ENCODE data around the gene TTC13. TPM values are rescaled to one million over a fixed set of nuclear protein-coding genes. Genes with fewer than 3 reads are reported as not detected.

Gene TTC13
- total RNA-seq, 1 experiment from 2014 or later = 12.3 TPM

DNA sequence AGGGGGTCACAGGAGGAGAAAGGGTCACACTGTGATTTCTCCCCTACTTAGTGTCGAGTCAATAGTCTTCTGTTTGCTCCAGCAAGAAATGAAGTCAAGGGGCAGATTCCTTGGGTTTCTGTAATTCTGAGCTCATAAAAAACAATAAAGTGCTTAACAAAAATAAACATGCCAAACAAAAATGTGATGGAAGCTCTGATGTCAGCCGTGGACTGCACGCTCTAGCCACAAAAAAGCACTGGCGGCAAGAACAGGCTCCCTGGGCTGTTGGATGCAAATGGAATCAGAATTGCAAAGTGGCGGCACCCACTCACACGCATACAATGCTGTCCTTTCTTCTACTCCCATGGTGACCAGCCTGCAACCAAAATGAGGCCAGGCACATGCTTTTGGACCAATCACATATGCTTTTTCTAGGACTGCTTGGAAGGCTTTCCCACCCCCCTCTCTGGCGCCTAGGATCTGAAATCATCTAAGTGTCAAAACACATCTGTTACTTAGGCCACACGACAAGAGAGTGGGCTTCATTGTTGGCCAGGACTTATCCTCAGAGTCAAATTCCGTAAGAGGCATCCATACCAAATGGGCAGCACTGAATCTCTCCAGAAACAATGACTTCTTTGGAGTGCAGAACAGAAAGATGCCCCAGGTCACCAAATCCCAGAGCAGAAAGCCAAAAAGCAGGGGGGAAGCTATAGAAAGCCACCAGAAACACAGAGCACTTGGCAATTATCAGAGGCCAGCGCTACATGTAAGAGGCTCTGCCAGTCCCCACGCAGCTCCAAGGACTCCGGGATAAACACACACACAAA is 119.5 kb downstream of the TTC13 start:
- RAD21 ChIA-PET (ENCODE audit: low non-redundant PET in 1 of 2, low total read pairs in 2 of 2, uncharacterized antibody in 2 of 2, unreplicated experiment in 2 of 2) = no interaction called here
- POLR2A ChIA-PET = no interaction called here
- CTCF ChIA-PET = interaction anchor here (1.3 kb wide), 1 partner anchor 11 kb away, joined by 3 read pairs; no protein-coding TSS in a partner anchor
- Histone ChIP-seq H4K20me1 (ENCODE audit: insufficient read depth) (no peaks in the 10 kb centered on the region), H3K27me3 (ENCODE audit: insufficient read depth, low read length) (no peaks in the 10 kb centered on the region), H3K36me3 (ENCODE audit: control insufficient read depth in 1 of 2, insufficient read depth in 2 of 2, low read length in 2 of 2) (no peaks in the 10 kb centered on the region), H3K4me2 (ENCODE audit: low read length) (no peak overlapping the region), H3K9me3 (ENCODE audit: control insufficient read depth in 1 of 2, insufficient read depth in 1 of 2, low read depth in 1 of 2, low read length in 2 of 2) (no peaks in the 10 kb centered on the region), H3K9me2 (ENCODE audit: insufficient read depth) (no peaks in the 10 kb centered on the region), H3K27ac (ENCODE audit: low read depth, low read length) (no peak overlapping the region), H3K79me2 (ENCODE audit: insufficient read depth, low read length) (peaks cover 61% of the 10 kb centered on the region), H3K4me1 (ENCODE audit: control insufficient read depth in 1 of 2, insufficient read depth in 2 of 2, low read length in 2 of 2) (peaks cover 14 to 20% of the 10 kb centered on the region in 2 experiments), H3K4me3 (replicated peaks in 1 of 2; ENCODE audit: low read depth in 1 of 2, low read length in 2 of 2) (no peak overlapping the region), H3K9ac (ENCODE audit: low read length) (no peak overlapping the region), H2AFZ (ENCODE audit: low read depth, low read length, poor library complexity, severe bottlenecking) (no peak overlapping the region)
- intact Hi-C loops (cut with micrococcal nuclease) = no loop called here
- ATAC-seq (no peak), DNase-seq (ENCODE audit: low read depth, low spot score) (no peak)
- TF ChIP-seq ZNF274 (IDR thresholded peaks at IDR 0.05; ENCODE audit: low read depth, low read length) = no peak
- TF ChIP-seq ELF1 (IDR thresholded peaks at IDR 0.05; ENCODE audit: borderline replicate concordance, low read depth) = no peak
- TF ChIP-seq POLR2AphosphoS5 (IDR thresholded peaks at IDR 0.05; ENCODE audit: low read depth, low read length) = no peak
- TF ChIP-seq RAD21 (IDR thresholded peaks at IDR 0.05; ENCODE audit: low read depth) = no peak
- TF ChIP-seq FOSL1 (IDR thresholded peaks at IDR 0.05; ENCODE audit: low read depth) = no peak
- no peak for TF ChIP-seq ZFX (IDR thresholded peaks at IDR 0.05)
- TF ChIP-seq, protein P1, sequence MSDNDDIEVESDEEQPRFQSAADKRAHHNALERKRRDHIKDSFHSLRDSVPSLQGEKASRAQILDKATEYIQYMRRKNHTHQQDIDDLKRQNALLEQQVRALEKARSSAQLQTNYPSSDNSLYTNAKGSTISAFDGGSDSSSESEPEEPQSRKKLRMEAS (IDR thresholded peaks at IDR 0.05) = no peak
- BruUV-seq (replicated peaks) = no TSS peak

DNA sequence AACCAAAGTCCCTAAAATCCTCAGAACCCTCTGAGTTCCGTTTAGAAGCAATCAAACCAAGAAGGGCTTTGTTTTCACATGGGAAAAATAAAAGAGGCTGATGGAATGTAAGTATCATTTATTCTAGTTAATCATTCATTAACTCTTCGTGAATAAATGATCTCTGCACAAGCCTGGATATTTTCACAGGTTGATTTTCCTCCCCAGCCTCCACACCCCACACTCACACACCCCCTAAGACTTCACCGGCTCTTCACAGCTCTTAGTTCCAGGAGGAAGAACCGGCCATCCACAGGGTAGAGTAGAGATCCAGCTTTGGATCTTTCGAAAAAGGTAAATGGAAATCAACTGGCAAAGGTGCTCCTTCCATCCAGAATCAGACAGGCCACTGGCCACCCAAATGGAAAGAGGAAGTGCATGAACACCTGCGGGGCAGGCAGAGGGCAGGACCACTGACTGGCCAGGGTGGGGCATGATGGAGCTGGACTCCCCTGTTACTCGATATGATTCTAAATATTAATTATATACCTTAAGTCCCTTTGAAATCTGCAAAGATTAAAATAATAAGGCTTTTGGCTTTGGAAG is 120.3 kb downstream of the TTC13 start:
- ChIA-PET RAD21 (ENCODE audit: low non-redundant PET in 1 of 2, low total read pairs in 2 of 2, uncharacterized antibody in 2 of 2, unreplicated experiment in 2 of 2) (no interaction called here), CTCF (interaction anchor here (1.3 kb wide), 1 partner anchor 10 kb away, joined by 3 read pairs; no protein-coding TSS in a partner anchor), POLR2A (no interaction called here)
- H3K36me3 ChIP-seq (ENCODE audit: control insufficient read depth in 1 of 2, insufficient read depth in 2 of 2, low read length in 2 of 2) = no peaks in the 10 kb centered on the region
- peaks cover 7 to 12% of the 10 kb centered on the region in 2 experiments for H3K4me1 ChIP-seq (ENCODE audit: control insufficient read depth in 1 of 2, insufficient read depth in 2 of 2, low read length in 2 of 2)
- H3K27me3 ChIP-seq (ENCODE audit: insufficient read depth, low read length) = no peaks in the 10 kb centered on the region
- H3K9me2 ChIP-seq (ENCODE audit: insufficient read depth) = no peaks in the 10 kb centered on the region
- no peak overlapping the region for H3K4me2 ChIP-seq (ENCODE audit: low read length)
- DNase-seq (ENCODE audit: low read depth, low spot score) (no peak), ATAC-seq (no peak)
- H3K79me2 ChIP-seq (ENCODE audit: insufficient read depth, low read length) = peaks cover 56% of the 10 kb centered on the region
- H4K20me1 ChIP-seq (ENCODE audit: insufficient read depth) = no peaks in the 10 kb centered on the region
- no peak overlapping the region for H2AFZ ChIP-seq (ENCODE audit: low read depth, low read length, poor library complexity, severe bottlenecking)
- H3K4me3 ChIP-seq (replicated peaks in 1 of 2; ENCODE audit: low read depth in 1 of 2, low read length in 2 of 2) = no peak overlapping the region
- H3K9me3 ChIP-seq (ENCODE audit: control insufficient read depth in 1 of 2, insufficient read depth in 1 of 2, low read depth in 1 of 2, low read length in 2 of 2) = no peaks in the 10 kb centered on the region
- no peak overlapping the region for H3K9ac ChIP-seq (ENCODE audit: low read length)
- BruUV-seq (replicated peaks) = no TSS peak
- intact Hi-C loops (cut with micrococcal nuclease) = no loop called here
- H3K27ac ChIP-seq (ENCODE audit: low read depth, low read length) = no peak overlapping the region
- TF ChIP-seq SIN3A (IDR thresholded peaks at IDR 0.05; ENCODE audit: low read depth) (no peak), SP1 (IDR thresholded peaks at IDR 0.05; ENCODE audit: low read depth) (no peak), POLR2AphosphoS5 (IDR thresholded peaks at IDR 0.05; ENCODE audit: low read depth, low read length) (no peak), SRF (IDR thresholded peaks at IDR 0.05; ENCODE audit: low read depth) (no peak), RAD21 (IDR thresholded peaks at IDR 0.05; ENCODE audit: low read depth) (no peak), YY1 (IDR thresholded peaks at IDR 0.05; ENCODE audit: extremely low read depth, insufficient replicate concordance, low read depth, low read length) (no peak), ELF1 (IDR thresholded peaks at IDR 0.05; ENCODE audit: borderline replicate concordance, low read depth) (no peak), ZNF274 (IDR thresholded peaks at IDR 0.05; ENCODE audit: low read depth, low read length) (no peak), POLR2A (IDR thresholded peaks at IDR 0.05; ENCODE audit: borderline replicate concordance, extremely low read depth, insufficient read depth, insufficient read length) (no peak), EGR1 (IDR thresholded peaks at IDR 0.05; ENCODE audit: low read depth) (no peak), ZFX (IDR thresholded peaks at IDR 0.05) (no peak)
- TF ChIP-seq, protein P2, sequence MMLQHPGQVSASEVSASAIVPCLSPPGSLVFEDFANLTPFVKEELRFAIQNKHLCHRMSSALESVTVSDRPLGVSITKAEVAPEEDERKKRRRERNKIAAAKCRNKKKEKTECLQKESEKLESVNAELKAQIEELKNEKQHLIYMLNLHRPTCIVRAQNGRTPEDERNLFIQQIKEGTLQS (IDR thresholded peaks at IDR 0.05) = no peak
- TF ChIP-seq, protein P1 (IDR thresholded peaks at IDR 0.05) = no peak
- TF ChIP-seq, protein P3, sequence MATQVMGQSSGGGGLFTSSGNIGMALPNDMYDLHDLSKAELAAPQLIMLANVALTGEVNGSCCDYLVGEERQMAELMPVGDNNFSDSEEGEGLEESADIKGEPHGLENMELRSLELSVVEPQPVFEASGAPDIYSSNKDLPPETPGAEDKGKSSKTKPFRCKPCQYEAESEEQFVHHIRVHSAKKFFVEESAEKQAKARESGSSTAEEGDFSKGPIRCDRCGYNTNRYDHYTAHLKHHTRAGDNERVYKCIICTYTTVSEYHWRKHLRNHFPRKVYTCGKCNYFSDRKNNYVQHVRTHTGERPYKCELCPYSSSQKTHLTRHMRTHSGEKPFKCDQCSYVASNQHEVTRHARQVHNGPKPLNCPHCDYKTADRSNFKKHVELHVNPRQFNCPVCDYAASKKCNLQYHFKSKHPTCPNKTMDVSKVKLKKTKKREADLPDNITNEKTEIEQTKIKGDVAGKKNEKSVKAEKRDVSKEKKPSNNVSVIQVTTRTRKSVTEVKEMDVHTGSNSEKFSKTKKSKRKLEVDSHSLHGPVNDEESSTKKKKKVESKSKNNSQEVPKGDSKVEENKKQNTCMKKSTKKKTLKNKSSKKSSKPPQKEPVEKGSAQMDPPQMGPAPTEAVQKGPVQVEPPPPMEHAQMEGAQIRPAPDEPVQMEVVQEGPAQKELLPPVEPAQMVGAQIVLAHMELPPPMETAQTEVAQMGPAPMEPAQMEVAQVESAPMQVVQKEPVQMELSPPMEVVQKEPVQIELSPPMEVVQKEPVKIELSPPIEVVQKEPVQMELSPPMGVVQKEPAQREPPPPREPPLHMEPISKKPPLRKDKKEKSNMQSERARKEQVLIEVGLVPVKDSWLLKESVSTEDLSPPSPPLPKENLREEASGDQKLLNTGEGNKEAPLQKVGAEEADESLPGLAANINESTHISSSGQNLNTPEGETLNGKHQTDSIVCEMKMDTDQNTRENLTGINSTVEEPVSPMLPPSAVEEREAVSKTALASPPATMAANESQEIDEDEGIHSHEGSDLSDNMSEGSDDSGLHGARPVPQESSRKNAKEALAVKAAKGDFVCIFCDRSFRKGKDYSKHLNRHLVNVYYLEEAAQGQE (IDR thresholded peaks at IDR 0.05; ENCODE audit: low read depth) = no peak
